Stimulated activated CD8-positive, alpha-beta memory T cell treated with anti-CD3 and anti-CD28 coated beads, Interleukin-15, amount 100 ng/mL, for 4 hours (primary cell): Measurements from ENCODE around the gene KCNS1.

Source experiments
- DNase-seq, 2 donors: peaks; one replicate each; pipeline ENCODE4 v3.0.0-alpha.2; 2020; ENCODE audit warnings: low read depth in 2 of 2

Gene KCNS1

DNA sequence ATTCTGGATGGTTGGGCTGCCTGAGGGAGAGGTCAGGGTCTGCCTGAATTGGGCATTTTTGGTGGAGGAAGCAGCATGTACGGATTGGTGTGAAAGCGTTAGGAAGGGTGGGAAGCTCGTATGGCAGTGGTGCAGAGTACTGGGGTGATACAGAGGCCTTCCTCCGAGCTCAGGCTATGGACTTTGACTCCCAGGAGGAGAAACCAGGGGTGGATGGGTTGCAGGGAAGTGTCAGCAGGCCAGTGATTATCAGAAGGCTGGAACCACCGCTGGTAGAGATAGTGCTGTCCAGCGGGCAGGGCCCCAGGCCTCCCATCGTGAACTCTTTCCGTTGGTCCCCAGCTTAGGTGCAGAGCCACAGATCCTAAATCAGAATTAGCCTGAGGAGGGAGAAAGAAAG lies 8.7 kb upstream of the KCNS1 start:
- DNase-seq, result no peak

DNA sequence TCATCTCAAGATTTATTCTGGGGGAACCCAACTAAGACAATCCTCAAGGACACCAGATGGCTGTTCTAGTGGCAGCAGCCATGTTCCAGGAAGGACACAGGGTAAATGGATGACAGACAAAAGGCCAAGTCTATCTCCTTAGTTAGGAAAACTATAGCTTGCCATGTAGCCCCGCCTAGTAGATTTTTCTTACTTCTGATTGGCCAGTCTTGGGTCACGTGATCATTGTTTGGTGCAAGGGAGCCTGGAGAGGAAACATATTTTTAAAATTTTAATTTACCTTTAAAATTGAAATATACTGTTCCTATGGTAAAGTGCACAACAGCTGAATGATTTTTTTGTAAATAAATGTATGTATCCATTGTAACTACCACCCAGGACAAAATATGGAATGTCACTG lies 4.4 kb upstream of the KCNS1 start:
- no peak for DNase-seq

DNA sequence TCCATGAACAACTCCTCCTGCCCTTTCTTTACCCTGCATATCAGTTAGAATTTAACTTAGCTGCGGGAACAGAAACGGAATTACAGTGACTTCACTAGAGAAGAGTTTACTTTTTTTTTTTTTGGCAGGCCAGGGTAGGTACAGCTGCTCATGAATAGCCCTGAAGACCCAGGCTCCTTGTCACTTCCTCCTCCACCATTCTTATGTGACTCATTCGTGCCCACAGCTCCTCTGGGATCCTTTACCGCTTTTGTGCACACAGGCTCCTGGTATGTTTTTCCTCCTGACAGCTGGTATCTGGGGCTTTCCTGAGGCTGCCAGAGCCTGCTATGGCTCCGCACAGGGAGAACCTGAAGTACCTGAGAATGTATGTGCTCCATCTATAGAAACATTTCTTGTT lies 3.9 kb upstream of the KCNS1 start:
- no peak for DNase-seq

DNA sequence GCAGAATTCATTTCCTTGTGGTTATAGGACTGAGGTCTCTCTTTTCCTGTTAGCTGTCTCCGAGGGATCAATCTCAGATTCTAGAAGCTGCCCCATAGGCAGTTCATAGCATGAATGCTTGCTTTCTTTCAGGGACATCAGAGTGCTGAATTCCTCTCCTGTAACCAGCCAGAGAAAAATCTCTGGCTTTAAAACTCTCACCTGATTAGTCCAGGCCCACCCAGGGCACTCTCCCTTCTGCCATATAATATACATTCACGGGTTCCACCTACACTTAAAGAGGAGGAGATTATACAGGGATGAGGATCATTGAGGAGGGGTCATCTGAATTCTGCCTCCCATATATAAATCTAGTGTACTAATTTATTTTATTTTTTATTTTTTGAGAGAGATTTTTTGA lies 2.1 kb upstream of the KCNS1 start:
- no peak for DNase-seq

DNA sequence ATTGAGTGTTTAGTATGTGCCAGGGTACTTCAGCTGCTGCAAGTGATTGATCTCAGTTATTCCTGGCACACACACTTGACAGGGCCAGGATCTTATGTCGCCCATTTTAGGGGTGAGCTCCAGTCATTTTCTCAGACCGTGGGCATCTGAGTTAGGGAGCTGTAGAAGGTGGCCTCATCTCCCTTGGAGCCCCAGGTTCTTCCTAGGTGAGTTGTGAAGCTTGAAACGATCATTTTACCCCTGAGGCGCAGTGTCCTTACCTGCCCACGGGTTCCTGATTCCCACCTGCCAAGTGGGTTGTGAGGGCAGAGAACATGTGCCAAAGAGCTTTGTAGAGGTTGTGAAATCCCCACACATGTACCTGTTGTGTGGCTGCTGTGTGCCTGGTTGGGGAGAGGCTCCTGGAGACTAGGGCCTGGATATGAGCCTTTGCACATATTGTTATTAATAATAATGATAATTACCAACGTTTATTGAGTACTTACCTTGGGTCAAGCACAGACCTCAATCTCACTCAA lies 465 bp upstream of the KCNS1 start:
- DNase-seq, result no peak

DNA sequence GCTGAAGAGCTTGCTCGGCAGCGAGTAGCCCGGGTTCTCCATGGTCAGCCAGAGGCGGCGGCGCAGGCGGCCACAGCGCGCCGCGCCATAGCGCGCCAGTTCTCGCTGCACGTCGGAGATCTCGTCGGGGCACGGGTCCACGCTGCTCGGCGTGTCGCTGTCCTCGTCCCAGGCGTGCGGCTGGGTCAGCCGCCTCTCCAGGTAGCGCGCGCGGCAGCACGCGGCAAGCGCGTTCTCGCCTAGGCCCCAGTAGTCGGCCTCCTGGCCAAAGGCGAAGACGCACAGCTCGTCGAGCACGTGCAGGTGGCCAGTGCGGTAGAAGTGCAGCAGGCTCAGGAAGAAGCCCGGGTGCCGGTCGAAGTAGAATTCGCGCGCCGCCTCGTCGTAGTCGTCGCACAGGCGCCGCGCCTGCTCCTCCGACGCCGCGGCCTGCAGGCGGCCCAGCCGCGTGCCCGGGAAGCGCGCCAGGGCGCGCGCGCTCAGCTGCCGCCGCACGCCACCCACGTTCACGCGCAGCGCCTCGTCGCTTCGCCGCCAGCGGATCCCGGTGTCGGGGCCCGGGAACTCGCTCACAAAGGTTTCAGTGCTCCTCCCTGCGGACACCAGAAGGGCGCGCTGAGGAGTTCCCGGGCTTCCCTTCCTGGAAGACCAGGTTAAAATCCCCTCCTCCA lies 2.7 kb downstream of the KCNS1 start:
- no peak for DNase-seq

DNA sequence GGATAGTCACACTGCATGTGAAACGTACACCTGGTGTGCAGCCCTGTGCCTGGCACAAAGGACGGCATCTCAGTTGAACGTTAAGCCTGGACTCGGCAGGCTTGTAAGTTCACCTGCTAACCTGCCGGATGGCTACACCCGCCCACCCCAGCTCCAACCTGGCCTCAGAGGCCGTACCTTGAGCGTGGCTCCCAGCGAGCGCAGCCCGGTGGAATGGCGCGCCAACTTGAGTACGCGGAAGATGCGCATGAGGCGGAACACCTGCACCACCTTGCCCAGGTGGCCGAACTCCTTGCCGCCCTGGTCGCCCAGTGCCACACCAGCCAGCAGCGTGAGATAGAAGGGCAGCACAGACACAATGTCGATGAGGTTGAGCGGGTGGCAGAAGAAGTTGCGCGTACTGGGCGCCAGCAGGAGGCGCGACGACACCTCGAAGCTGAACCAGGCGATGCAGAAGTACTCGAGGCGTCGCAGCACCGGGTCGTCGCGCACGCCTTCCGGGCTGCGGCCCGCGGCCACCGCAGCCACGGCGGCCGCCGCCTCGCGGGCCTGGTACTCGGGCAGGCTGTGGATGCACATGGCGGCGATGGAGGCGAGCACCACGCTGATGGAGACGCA lies 3.3 kb downstream of the KCNS1 start:
- no peak for DNase-seq

DNA sequence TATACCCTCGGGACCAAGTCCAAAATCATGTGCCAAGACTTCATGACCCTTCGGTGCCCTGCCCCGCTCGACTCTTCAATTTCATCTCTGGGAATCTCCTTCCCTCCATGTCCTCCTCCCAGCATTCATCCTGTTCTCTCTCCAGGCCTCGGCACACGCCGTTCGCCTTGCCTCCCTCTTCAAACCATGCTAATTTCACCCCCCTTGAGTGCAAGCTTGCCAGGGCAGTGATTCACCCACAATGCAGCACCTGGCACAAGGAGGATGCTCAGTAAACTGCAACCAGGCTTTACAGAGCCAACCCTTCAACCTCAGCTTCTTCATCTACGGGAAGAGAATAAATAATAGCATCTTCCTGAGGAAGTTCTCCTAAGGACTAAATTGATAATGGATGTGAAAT lies 4.1 kb downstream of the KCNS1 start:
- DNase-seq, result no peak

DNA sequence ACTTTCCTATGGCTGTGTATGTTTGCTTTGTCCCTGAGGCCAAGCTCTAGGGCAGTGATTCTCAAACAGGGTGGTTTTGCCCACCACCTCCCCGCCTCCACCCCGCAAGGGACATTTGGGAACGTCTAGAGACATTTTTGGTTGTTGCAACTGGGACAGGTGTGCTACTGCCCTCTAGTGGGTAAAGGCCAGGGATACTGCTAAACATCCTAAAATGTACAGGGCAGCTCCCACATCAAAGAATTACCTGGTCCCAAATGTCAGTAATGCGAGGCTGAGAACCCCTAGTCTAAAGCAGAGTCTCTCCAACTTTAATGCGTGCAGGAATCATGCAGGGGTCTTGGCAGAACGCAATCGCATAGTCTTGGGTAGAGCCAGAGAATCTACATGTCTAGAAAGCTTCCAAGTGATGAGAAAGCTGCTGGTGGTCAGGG lies 5.1 kb downstream of the KCNS1 start:
- DNase-seq, result peak in 1 of 2 donors; percentile 26

DNA sequence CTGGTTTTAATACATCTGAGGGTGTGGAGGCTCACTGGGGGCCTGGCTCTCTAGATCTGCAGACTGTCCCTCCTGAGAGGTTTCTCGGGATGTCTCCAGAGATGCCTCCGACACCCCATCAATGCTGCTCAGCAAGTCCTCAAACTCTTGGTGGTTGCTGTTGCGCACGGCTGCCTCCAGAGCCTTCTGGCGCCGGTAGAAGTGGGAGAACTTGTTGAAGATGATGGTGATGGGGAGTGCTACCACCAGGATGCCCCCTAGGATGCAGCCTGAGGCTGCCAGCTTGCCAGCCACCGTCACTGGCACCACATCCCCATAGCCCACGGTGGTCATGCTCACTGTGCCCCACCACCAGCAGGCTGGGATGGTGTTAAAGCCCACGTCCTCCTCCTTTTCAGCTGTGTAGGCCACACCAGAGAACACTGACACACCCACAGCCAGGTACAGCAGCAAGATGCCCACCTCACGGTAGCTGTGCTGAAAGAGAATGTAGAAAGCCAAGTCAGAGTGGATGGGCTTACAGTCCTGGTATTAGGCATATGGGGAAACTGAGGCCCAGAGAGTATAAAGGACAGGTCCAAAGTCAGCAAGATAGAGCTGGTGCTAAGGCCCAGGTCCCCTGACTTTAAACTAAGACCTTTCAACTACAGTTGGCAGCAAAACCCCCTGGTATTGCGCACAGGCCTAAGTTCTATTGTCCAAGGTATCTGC lies 5.9 kb downstream of the KCNS1 start:
- no peak for DNase-seq

DNA sequence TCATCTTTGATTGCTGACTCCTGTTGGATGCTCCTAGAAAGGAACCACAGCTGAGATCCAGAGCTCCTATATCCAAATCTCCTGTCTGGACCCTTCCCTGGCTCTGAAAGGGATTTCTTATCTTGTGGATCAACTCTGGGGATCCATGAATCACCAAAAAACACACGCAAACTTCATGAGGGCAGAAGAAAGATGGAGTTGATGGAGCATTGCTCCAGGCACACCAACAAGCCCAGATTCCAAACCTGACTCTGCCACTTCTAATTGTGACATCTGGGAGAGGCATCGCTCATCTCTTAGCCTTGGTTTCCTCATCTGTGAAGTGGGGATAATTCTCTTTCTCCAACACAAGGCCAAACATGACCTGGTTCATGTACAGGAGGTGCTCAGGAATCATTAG lies 6.7 kb downstream of the KCNS1 start:
- no peak for DNase-seq

DNA sequence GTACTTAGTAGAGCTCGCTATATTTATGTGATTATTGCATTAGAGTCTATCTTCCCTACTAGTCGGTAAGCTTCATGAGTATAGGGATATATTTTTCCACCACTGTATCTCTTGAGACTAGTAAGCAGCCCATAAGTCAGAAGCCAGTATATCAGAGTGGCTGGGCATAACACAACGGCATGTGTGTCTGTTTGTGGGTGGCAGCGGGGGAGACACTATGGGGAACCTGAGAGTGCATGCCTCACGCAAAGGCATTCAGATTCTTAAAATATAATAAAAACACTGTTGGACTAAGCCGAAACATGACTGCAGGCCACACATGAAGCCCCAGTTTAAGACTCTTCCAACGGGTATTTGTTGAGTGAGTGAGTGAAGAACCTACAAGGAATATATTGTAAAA lies 8.0 kb downstream of the KCNS1 start:
- DNase-seq, result no peak

DNA sequence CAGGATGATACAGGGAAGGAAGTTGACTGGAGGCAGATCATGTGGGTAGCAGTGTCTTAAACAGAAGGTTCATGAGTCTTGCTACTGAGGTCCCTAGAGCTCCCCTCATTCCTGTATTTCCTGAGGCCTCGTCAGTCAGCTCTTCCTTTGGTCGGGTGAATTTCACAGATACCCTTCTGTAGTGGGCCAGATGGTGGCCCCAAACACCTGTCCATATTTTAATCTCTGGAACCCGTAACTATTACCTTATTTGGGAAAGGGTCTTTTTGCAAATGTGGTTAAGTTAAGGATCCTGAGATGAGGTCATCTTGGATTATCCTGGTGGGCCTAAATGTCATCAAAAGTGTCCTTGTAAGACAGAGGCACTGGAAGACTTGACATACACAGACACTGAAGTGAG lies 9.6 kb downstream of the KCNS1 start:
- DNase-seq, result no peak

DNA sequence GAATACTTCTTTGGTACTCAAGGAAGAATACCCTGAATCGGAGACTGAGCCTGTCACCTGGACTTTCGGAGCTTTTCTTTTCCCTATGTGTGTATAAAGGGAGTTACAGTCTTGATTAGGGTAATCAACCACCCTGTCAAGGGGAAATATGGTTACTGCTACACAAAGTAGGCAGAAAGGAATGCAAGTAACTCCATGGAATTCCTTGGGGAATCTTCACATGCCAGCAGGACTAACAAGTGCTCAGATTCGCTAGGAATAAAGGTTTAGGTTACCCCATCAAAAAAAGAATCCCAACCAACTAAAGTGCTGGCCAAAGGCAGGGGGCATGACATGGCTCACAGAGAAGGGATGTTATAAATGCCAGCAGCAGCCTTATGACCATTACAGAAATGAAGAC lies 10.4 kb downstream of the KCNS1 start:
- no peak for DNase-seq

DNA sequence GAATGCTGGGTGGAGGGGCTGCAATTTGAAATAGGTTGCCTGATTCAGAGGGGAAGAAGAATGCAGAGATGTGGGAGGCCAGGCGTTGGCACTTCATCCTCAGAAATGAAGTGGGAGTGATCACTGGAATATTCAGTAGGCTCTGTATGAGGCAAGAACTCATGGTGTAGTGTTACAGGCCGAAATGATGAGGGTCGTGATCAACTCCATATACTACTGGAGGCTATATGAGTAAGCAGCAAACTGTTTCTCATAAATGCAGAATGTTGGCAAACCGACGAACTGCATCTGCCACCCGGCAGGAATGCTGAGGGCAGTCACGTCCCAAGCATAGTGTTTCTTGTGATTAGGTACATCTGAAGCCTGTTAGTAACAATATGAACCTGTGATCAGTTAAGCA lies 12.7 kb downstream of the KCNS1 start:
- DNase-seq, result no peak

DNA sequence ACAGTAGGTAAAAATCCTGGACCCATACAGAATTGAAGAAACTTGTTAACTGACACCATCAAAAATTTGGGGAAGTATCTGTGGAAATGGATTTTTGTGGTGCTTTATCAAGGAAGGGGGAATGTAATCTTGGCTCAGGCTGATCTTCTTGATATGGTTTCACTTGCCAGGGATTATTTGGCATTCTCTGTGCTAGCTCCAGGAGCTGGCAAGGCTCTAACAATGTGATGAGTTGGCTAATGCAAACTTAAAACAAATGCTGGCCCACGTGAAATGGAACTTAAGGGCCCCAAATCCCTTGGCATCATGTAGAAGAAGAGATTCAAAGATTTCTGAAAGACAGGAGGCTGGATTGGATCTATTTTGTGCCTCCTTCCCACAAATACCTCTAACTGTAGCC lies 13.1 kb downstream of the KCNS1 start:
- DNase-seq, result no peak

DNA sequence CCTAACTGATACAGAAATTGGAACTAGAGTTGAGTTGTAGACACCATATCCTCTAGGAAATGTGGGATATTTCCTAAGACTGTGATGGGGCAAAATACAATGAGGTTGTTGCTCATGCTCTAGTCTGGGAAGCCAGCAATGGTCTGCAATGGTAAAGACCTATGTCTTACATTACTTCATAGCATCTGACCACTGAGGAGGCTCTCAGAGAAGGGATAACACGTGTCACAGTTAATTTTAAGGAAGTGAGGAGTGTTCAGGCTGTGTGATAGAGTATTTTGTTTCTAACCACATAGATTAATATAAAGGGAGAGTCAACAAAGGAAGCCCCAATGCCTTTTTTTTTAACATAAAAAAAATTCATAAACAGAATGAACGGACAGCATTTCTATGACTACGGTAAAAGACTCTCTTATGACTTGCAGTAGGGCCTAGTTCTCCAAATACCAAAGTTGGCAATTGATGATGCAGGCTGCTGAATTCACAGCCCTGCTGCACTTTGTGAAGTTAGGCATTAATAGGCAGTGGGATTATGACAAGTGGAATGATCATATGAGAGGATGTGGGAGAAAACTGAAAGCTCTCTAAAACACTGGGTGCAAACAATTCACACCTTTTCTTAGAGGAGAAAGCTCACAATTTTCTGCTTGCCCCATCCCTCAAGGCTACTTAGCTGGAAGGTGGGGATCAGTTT lies 13.7 kb downstream of the KCNS1 start:
- DNase-seq, result no peak

DNA sequence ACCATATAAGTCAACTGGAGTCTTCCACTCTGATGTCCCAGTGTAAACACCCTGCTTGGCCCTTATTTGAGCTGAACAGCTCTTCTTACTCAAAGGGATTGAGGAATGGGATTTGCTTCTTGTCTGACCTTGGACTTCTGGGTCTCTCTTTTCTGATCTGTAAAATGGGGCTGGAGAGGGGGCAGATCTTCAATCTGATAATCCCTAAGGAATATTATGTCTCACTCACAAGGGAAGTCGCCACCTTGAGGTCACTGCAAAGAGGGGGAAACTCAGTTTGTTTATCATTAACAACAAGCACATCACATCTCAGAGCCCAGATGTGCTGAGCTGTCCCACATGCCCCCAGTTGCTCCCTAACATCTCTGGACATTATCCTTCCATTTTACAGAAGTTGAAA lies 15.1 kb downstream of the KCNS1 start:
- DNase-seq, result no peak

DNA sequence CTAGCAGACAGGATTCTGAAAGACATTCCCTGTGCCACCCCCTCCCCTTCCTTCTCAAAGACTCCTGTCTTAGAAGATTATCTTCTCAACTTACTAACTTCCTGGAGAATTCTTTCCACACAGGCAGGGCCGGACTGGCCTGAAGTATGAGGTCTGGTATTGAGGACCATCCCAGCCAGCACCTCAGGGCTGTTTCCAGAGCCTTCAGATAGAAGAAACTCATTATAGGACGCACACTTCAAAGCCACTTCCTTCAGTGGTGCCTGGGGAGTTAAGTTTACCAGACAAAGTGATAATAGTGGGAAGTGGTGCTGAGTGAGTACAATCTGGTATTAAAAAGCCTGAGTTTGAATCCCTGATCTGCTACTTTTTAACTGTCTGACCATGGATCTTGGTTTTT lies 15.6 kb downstream of the KCNS1 start:
- no peak for DNase-seq

DNA sequence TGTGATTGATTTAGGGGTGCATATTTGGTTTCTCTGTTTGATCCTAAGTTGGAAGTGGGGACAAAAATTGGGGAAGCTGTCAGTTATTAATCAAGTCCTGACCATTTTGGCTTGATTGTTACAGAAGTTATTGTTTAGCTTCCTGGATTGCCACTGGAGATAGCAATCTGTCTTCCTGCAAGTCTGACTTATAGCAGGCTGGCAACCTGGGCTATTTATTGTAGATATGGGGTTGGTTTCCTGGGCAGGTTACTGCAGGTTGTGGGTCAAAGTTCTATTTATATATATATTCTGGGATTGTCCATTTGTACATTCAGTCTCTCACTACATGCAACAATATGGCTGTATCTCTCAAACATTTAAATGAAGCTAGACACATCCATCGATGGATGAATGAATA lies 17.8 kb downstream of the KCNS1 start:
- DNase-seq, result no peak

DNA sequence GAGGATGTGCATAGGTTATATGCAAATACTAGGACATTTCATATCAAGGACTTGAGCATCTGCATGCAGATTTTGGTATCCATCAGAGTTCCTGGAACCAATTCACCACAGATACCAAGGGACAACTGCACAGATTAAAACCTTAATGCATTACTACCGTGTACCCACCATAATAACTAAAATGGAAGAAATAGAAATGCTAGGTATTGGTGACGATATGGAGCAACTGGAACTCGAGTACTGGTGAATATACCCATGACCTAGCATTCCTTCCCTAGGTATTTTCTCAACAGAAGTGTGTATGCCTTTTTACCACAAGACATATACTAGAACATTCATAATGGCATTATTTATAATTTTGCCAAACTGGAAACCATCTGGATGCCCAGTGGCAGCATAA lies 18.5 kb downstream of the KCNS1 start:
- DNase-seq, result no peak

DNA sequence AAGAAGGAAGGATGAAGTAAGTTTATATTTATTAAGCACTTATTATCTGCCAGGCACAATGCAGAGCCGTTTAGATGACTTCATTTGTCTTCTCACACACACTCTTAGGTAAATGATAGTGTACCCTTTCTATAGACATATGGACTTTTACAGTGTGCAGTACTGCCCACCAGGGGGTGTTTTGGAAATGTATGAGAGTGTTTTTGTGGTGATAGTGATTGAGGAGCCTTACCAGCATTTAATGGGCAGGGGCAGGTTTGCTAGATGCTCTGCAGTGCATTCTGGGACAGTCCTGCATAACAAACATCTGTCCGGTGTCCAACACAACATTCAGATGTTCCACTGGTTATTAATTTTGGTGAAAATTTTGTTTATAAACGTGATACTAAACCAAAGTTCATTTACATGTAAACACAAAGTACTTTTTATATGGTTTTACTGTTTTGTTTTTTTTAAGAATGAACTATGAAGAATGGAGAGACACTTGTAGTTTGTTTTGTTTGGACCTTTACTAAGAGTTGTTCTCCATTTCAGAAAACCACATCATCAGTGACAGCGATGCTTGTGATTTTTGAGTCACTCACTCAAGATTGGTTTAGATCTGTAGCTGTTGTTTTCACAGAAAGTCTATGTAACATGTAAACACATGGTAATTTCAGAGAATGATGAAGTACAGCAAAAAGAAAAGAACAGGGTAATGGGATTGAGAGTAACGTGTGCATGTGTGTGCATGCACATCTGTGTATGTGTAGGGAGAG lies 19.9 kb downstream of the KCNS1 start:
- DNase-seq, result no peak
